Endodermal cell (in vitro differentiated cells): ENCODE measurements around the gene KMT2E. TPM values are rescaled to one million over a fixed set of nuclear protein-coding genes. Genes with fewer than 3 reads are reported as not detected.

Source experiments
- DNase-seq: peaks from one replicate; pipeline ENCODE4 v3.0.0-alpha.2; 2017
- H3K27ac ChIP-seq: 2 replicates; pipeline ENCODE4 v1.5.1; 2013; ENCODE audit warnings: mild to moderate bottlenecking, low read depth, low read length, moderate library complexity
- H3K27me3 ChIP-seq: 2 replicates; pipeline ENCODE4 v1.6.1; 2013; ENCODE audit warnings: mild to moderate bottlenecking, low read length, moderate library complexity; ENCODE audit not compliant: insufficient read depth, control insufficient read depth, poor library complexity, severe bottlenecking
- H3K36me3 ChIP-seq: 2 replicates; pipeline ENCODE4 v1.7.0; 2013; ENCODE audit warnings: mild to moderate bottlenecking, low read length, moderate library complexity; ENCODE audit not compliant: control insufficient read depth, insufficient read depth
- H3K4me1 ChIP-seq: one replicate; pipeline ENCODE4 v1.7.0; 2013; ENCODE audit warnings: low read length; ENCODE audit not compliant: control insufficient read depth, insufficient read depth
- H3K4me3 ChIP-seq: 2 replicates; pipeline ENCODE4 v1.5.1; 2013; ENCODE audit warnings: mild to moderate bottlenecking, low read length, moderate library complexity
- H3K9ac ChIP-seq: 2 replicates; pipeline ENCODE4 v1.6.1; 2013; ENCODE audit warnings: mild to moderate bottlenecking, low read length, moderate library complexity; ENCODE audit not compliant: poor library complexity, severe bottlenecking; ENCODE audit errors: extremely low read depth
- H3K9me3 ChIP-seq: 2 replicates; pipeline ENCODE4 v1.6.1; 2013; ENCODE audit warnings: mild to moderate bottlenecking, low read length, moderate library complexity; ENCODE audit not compliant: control insufficient read depth
- H3K27ac Mint-ChIP-seq: 2 replicates; pipeline ENCODE4 v1.8.0; 2020; ENCODE audit warnings: mixed read lengths
- H3K27me3 Mint-ChIP-seq: 2 replicates; pipeline ENCODE4 v1.8.0; 2021; ENCODE audit warnings: mild to moderate bottlenecking, mixed read lengths; ENCODE audit not compliant: insufficient read depth
- H3K36me3 Mint-ChIP-seq: 2 replicates; pipeline ENCODE4 v1.8.0; 2020; ENCODE audit warnings: low read depth, mixed read lengths
- H3K4me1 Mint-ChIP-seq: 2 replicates; pipeline ENCODE4 v1.8.0; 2020; ENCODE audit warnings: mixed read lengths
- H3K4me3 Mint-ChIP-seq: 2 replicates; pipeline ENCODE4 v1.8.0; 2020; ENCODE audit warnings: mild to moderate bottlenecking, moderate library complexity, mixed read lengths
- H3K9me3 Mint-ChIP-seq: 2 replicates; pipeline ENCODE4 v1.8.0; 2020; ENCODE audit warnings: mild to moderate bottlenecking, mixed read lengths
- WGBS, 2 experiments: methylation state at CpG; one replicate each; pipeline versions ENCODE4 v1.1.5 to v1.1.7; 2013; ENCODE audit warnings: missing lambda C conversion rate in 2 of 2, mixed read lengths in 1 of 2; ENCODE audit not compliant: insufficient coverage in 1 of 2, insufficient read length in 1 of 2; 5-methylcytosine and 5-hydroxymethylcytosine counted together
- total RNA-seq, 2 donors: library from RNA; stranded (reverse); fragmentation: NEBNext Ultra II Directional in 1 of 2; extraction: Animal tissue kit (Norgen Biotek cat#: 25700) in 1 of 2; gene quantifications; 2 replicates in 1 of 2; 3 replicates in 1 of 2; pipeline ENCODE4 v1.2.1, GENCODE V29; 2021
- TF ChIP-seq, protein P1 (sequence below): fragments of 200-600 bp; sonication (generic); conservative IDR thresholded peaks from 2 replicates; pipeline ENCODE4 v1.5.0; 2021; ENCODE audit warnings: antibody characterized with exemption, mild to moderate bottlenecking

KMT2E gene
- total RNA-seq, 2 donors from 2014 or later = 65.7 to 70.4 TPM

GRCh38 chr7:105044449-105045070 lies 30.6 kb downstream of the KMT2E start:
- Histone ChIP-seq H3K36me3 (peaks cover 95% of the 10 kb centered on the region), H3K4me3 (no peak overlapping the region), H3K27me3 (no peaks in the 10 kb centered on the region), H3K27ac (no peak overlapping the region), H3K9me3 (no peaks in the 10 kb centered on the region), H3K4me1 (peaks cover 4% of the 10 kb centered on the region), H3K9ac (no peak overlapping the region)
- H3K36me3 Mint-ChIP-seq = peaks cover 43% of the 10 kb centered on the region
- H3K27ac Mint-ChIP-seq = peak overlapping the region; percentile 53
- no peak for DNase-seq
- no peaks in the 10 kb centered on the region for H3K27me3 Mint-ChIP-seq
- WGBS, 2 experiments = 95 to 100% methylated on average over 1 to 2 of the region's 2 CpGs
- H3K9me3 Mint-ChIP-seq = no peaks in the 10 kb centered on the region
- TF ChIP-seq, protein P1, sequence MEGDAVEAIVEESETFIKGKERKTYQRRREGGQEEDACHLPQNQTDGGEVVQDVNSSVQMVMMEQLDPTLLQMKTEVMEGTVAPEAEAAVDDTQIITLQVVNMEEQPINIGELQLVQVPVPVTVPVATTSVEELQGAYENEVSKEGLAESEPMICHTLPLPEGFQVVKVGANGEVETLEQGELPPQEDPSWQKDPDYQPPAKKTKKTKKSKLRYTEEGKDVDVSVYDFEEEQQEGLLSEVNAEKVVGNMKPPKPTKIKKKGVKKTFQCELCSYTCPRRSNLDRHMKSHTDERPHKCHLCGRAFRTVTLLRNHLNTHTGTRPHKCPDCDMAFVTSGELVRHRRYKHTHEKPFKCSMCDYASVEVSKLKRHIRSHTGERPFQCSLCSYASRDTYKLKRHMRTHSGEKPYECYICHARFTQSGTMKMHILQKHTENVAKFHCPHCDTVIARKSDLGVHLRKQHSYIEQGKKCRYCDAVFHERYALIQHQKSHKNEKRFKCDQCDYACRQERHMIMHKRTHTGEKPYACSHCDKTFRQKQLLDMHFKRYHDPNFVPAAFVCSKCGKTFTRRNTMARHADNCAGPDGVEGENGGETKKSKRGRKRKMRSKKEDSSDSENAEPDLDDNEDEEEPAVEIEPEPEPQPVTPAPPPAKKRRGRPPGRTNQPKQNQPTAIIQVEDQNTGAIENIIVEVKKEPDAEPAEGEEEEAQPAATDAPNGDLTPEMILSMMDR = no peak
- H3K4me3 Mint-ChIP-seq = no peak overlapping the region
- H3K4me1 Mint-ChIP-seq = peaks cover 4% of the 10 kb centered on the region

DNA sequence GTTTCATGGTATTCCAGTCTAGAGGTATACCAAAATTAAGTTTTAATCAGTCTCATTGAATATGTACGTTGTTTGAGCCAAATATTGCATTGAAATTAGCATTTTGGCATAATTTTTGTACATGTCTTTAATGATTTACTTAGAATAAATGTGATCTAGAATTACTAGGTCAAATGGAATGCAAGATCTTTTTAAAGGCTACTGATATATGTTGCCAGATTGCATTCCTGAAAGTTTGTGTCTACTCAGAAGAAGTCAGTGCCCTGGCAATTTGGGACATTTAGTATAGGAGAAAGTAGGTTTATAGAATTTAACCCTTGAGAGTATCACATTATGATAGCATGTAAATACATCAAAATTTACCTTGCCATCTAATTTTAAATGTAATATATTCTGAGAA lies 32.4 kb downstream of the KMT2E start:
- peaks cover 2% of the 10 kb centered on the region for H3K4me1 Mint-ChIP-seq
- Histone ChIP-seq H3K9me3 (no peaks in the 10 kb centered on the region), H3K27ac (no peak overlapping the region), H3K27me3 (no peaks in the 10 kb centered on the region), H3K4me1 (peaks cover 4% of the 10 kb centered on the region), H3K4me3 (no peak overlapping the region), H3K36me3 (peaks cover 95% of the 10 kb centered on the region), H3K9ac (no peak overlapping the region)
- WGBS, 2 experiments = 80 to 93% methylated on average over 1 of the region's 1 CpG
- no peak overlapping the region for H3K4me3 Mint-ChIP-seq
- no peaks in the 10 kb centered on the region for H3K9me3 Mint-ChIP-seq
- H3K36me3 Mint-ChIP-seq = peaks cover 46% of the 10 kb centered on the region
- DNase-seq = no peak
- H3K27me3 Mint-ChIP-seq = no peaks in the 10 kb centered on the region
- H3K27ac Mint-ChIP-seq = no peak overlapping the region
- TF ChIP-seq, protein P1 = no peak

DNA sequence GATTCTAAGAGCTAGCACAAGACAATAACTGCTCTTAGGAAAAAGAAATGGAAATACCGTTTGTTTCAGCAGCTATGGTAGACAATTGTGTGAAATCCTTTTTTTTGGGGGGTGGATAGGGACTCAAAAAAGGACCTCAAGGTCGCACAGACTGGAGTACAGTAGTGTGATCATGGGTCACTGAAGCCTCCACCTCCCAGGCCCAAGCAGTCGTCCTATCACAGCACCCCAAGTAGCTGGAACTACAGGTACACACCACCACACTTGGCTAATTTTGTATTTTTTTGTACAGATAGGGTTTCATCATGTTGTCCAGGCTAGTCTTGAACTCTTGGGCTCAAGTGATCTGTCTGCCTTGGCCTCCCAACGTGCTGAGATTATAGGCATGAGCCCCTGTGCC lies 33.9 kb downstream of the KMT2E start:
- Histone ChIP-seq H3K4me1 (peaks cover 4% of the 10 kb centered on the region), H3K36me3 (peaks cover 92% of the 10 kb centered on the region), H3K9me3 (no peaks in the 10 kb centered on the region), H3K9ac (no peak overlapping the region), H3K27me3 (no peaks in the 10 kb centered on the region), H3K27ac (no peak overlapping the region), H3K4me3 (no peak overlapping the region)
- TF ChIP-seq, protein P1 = no peak
- 96 to 100% methylated on average over 1 to 4 of the region's 4 CpGs for WGBS, 2 experiments
- DNase-seq = no peak
- Mint-ChIP-seq H3K4me3 (no peak overlapping the region), H3K27me3 (no peaks in the 10 kb centered on the region), H3K4me1 (no peaks in the 10 kb centered on the region), H3K27ac (no peak overlapping the region), H3K9me3 (no peaks in the 10 kb centered on the region), H3K36me3 (peaks cover 44% of the 10 kb centered on the region)
